Measurements from ENCODE around the gene TEX26. TPM values are rescaled to one million over a fixed set of nuclear protein-coding genes. Genes with fewer than 3 reads are reported as not detected.

TEX26 gene
- total RNA-seq, result not detected
- long read RNA-seq, result 0 reads

GRCh38 chr13:30932481-30933353, at the start of gene TEX26:
TEX26 (plus strand) TSS chr13:30932656; CDS start chr13:30932716, 60 bp downstream.
- DNase-seq (no peak), ATAC-seq (no peak)
- intact Hi-C loops (cut with DNase I, micrococcal nuclease), result no loop called here

GRCh38 chr13:30882996-30883766, 49.3 kb upstream of the TEX26 start:
- DNase-seq, result no peak
- intact Hi-C loops (cut with DNase I, micrococcal nuclease), result no loop called here
- no peak for ATAC-seq

GRCh38 chr13:30884543-30884942, 47.9 kb upstream of the TEX26 start:
- intact Hi-C loops (cut with DNase I, micrococcal nuclease), result no loop called here
- no peak for ATAC-seq
- DNase-seq, result no peak

GRCh38 chr13:30889196-30889690, 43.2 kb upstream of the TEX26 start:
- intact Hi-C loops (cut with DNase I, micrococcal nuclease), result no loop called here
- ATAC-seq, result no peak
- DNase-seq, result no peak

- ATAC-seq (no peak), DNase-seq (no peak)
- intact Hi-C loops (cut with DNase I, micrococcal nuclease), result no loop called here
Observed at GRCh38 chr13:30892966-30893365, 39.5 kb upstream of the TEX26 start.

- DNase-seq (no peak), ATAC-seq (no peak)
- intact Hi-C loops (cut with DNase I, micrococcal nuclease), result no loop called here
Observed at GRCh38 chr13:30895773-30896172, 36.7 kb upstream of the TEX26 start.

- ATAC-seq, result no peak
- DNase-seq, result no peak
- intact Hi-C loops (cut with DNase I, micrococcal nuclease), result no loop called here
Observed at GRCh38 chr13:30898070-30898469, 34.4 kb upstream of the TEX26 start.

- no peak for DNase-seq
- ATAC-seq, result peak; percentile 58
- intact Hi-C loops (cut with DNase I, micrococcal nuclease), result no loop called here
Observed at GRCh38 chr13:30898678-30899241, 33.7 kb upstream of the TEX26 start.

- intact Hi-C loops (cut with DNase I, micrococcal nuclease), result no loop called here
- DNase-seq (no peak), ATAC-seq (no peak)
Observed at GRCh38 chr13:30900436-30900835, 32.0 kb upstream of the TEX26 start.

- DNase-seq, result no peak
- no peak for ATAC-seq
- intact Hi-C loops (cut with DNase I, micrococcal nuclease), result no loop called here
Observed at GRCh38 chr13:30900952-30901749, 31.3 kb upstream of the TEX26 start.

GRCh38 chr13:30904043-30904442, 28.4 kb upstream of the TEX26 start:
- intact Hi-C loops (cut with DNase I, micrococcal nuclease), result no loop called here
- ATAC-seq (no peak), DNase-seq (no peak)

GRCh38 chr13:30905932-30906383, 26.5 kb upstream of the TEX26 start, which contains the start of gene MEDAG:
MEDAG (plus strand) TSS chr13:30906271; CDS start chr13:30906516, 245 bp downstream.
- DNase-seq (peak in 1 of 2 donors; percentile 18), ATAC-seq (no peak)
- intact Hi-C loops (cut with DNase I, micrococcal nuclease), result no loop called here

GRCh38 chr13:30906411-30907051, 25.9 kb upstream of the TEX26 start:
- ATAC-seq (no peak), DNase-seq (peak in 1 of 2 donors; percentile 5)
- intact Hi-C loops (cut with DNase I, micrococcal nuclease), result no loop called here

- no peak for ATAC-seq
- intact Hi-C loops (cut with DNase I, micrococcal nuclease), result no loop called here
- DNase-seq, result no peak
Observed at GRCh38 chr13:30907121-30907861, 25.2 kb upstream of the TEX26 start.

GRCh38 chr13:30908416-30908980, 24.0 kb upstream of the TEX26 start:
- ATAC-seq, result no peak
- intact Hi-C loops (cut with DNase I, micrococcal nuclease), result no loop called here

GRCh38 chr13:30910676-30911075, 21.8 kb upstream of the TEX26 start:
- intact Hi-C loops (cut with DNase I, micrococcal nuclease), result no loop called here
- no peak for ATAC-seq
- DNase-seq, result no peak

More at GRCh38 chr13:30908416-30908980, 24.0 kb upstream of the TEX26 start:
- no peak for DNase-seq

Measured in left colon (tissue), 2 donors.